Activated CD4-positive, CD25-positive, alpha-beta regulatory T cell treated with anti-CD3 and anti-CD28 coated beads, Interleukin-2, amount 50 U/mL, for 72 hours (primary cell): ENCODE data around the gene MAP3K15.

Experiments used
- DNase-seq: peaks from one replicate; pipeline ENCODE4 v3.0.0; 2021

MAP3K15 gene

GRCh38 chrX:19334945-19335626, 180.2 kb downstream of the MAP3K15 start:
- DNase-seq = no peak

GRCh38 chrX:19332983-19333382, 182.3 kb downstream of the MAP3K15 start:
- no peak for DNase-seq

DNA sequence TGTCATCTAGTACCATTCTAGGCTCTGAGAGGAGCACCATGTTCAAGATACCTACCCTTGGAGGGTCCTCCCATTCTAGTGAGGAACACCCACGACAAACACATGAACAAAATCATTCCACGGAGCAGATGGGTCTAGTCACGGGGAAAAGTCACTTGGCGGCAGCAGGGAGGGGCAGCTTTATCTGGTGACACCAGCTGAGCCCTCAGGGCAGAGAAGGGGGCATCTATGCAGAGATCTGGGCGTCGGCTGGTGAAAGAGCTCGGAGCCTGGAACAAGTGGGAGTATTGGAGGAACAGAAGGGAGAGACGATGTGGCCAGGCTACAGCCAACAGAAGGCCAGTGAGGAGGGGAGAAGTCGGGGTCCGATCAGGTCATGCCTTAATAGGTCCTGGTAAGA, 183.5 kb downstream of the MAP3K15 start:
- no peak for DNase-seq

GRCh38 chrX:19326567-19326966, 188.7 kb downstream of the MAP3K15 start:
- no peak for DNase-seq
